OCI-LY7 (cell line): ENCODE measurements around the gene UFSP2. TPM values are rescaled to one million over a fixed set of nuclear protein-coding genes. Genes with fewer than 3 reads are reported as not detected.

Experiments used
- Bru-seq: library from RNA; stranded (reverse); fragments of 400-500 nt; gene quantifications from one replicate; lab custom pipeline; 2021; lab: Mats Ljungman, UMichigan
- BruChase-seq, 2 experiments: library from RNA; stranded (reverse); fragments of 400-500 nt; gene quantifications; one replicate each; lab custom pipeline; 2021; lab: Mats Ljungman, UMichigan
- BruUV-seq: library from RNA; stranded (reverse); fragments of 400-500 nt; replicated peaks from 2 replicates; lab custom pipeline; 2021; lab: Mats Ljungman, UMichigan
- CTCF ChIA-PET: fragments of 300-600 bp; sonication (Branson Sonifier 250); formaldehyde crosslinking; loops from one replicate; lab custom pipeline; 2022; ENCODE audit warnings: antibody characterized with exemption; ENCODE audit not compliant: unreplicated experiment; lab: Charles Lee
- POLR2A ChIA-PET: fragments of 300-600 bp; sonication (Branson Sonifier 250); formaldehyde crosslinking; loops from one replicate; lab custom pipeline; 2022; ENCODE audit warnings: antibody characterized with exemption; lab: Charles Lee
- DNase-seq: peaks from one replicate; pipeline ENCODE4 v3.0.0-alpha.2; 2015; ENCODE audit warnings: low spot score
- H2AFZ ChIP-seq: fragments of 200-600 bp; sonication (generic), shearing (Covaris generic); 2 replicates; pipeline ENCODE4 v1.6.1; 2014; ENCODE audit warnings: mild to moderate bottlenecking, antibody characterized with exemption, low read length, moderate library complexity
- H3K27ac ChIP-seq: fragments of 200-600 bp; sonication (generic); 2 replicates; pipeline ENCODE4 v1.5.1; 2014; ENCODE audit warnings: mixed run types, low read depth, mild to moderate bottlenecking, moderate library complexity, low read length, inconsistent platforms; ENCODE audit not compliant: poor library complexity, severe bottlenecking
- H3K36me3 ChIP-seq: fragments of 200-600 bp; sonication (generic); 2 replicates; pipeline ENCODE4 v1.6.1; 2014; ENCODE audit warnings: mild to moderate bottlenecking, antibody characterized with exemption, low read length, moderate library complexity, mixed read lengths; ENCODE audit not compliant: insufficient read depth
- H3K4me1 ChIP-seq: fragments of 200-600 bp; sonication (generic); 2 replicates; pipeline ENCODE4 v1.5.1; 2014; ENCODE audit warnings: mild to moderate bottlenecking, low read length; ENCODE audit not compliant: insufficient read depth, poor library complexity, severe bottlenecking
- H3K4me2 ChIP-seq: fragments of 200-600 bp; sonication (generic); 2 replicates; pipeline ENCODE4 v1.6.1; 2014; ENCODE audit warnings: mild to moderate bottlenecking, low read length
- H3K4me3 ChIP-seq: fragments of 200-600 bp; sonication (generic); 2 replicates; pipeline ENCODE4 v1.5.1; 2014; ENCODE audit warnings: mild to moderate bottlenecking, low read depth, low read length; ENCODE audit not compliant: poor library complexity, severe bottlenecking
- H3K79me2 ChIP-seq: fragments of 200-600 bp; sonication (generic); 2 replicates; pipeline ENCODE4 v1.6.1; 2016; ENCODE audit warnings: low read depth, mild to moderate bottlenecking, low read length, moderate library complexity, mixed read lengths; ENCODE audit not compliant: insufficient read depth
- H3K9me2 ChIP-seq: fragments of 200-600 bp; sonication (generic); 2 replicates; pipeline ENCODE4 v1.6.1; 2016; ENCODE audit warnings: mild to moderate bottlenecking, low read length, mixed read lengths; ENCODE audit not compliant: insufficient read depth
- H3K9me3 ChIP-seq: fragments of 200-600 bp; sonication (generic); 2 replicates; pipeline ENCODE4 v1.6.1; 2014; ENCODE audit warnings: mild to moderate bottlenecking, mixed run types, low read length, mixed read lengths
- H4K20me1 ChIP-seq: fragments of 200-600 bp; sonication (generic); 2 replicates; pipeline ENCODE4 v1.6.1; 2014; ENCODE audit warnings: mild to moderate bottlenecking, antibody characterized with exemption, low read length, moderate library complexity, mixed read lengths; ENCODE audit not compliant: insufficient read depth
- EZH2phosphoT487 ChIP-seq: fragments of 200-600 bp; sonication (generic); IDR thresholded peaks from 2 replicates; pipeline ENCODE4 v1.6.1; 2018; ENCODE audit warnings: low read depth, borderline replicate concordance, mild to moderate bottlenecking, mixed run types, antibody characterized with exemption, low read length, moderate library complexity, mixed read lengths
- intact Hi-C: fragments of 100-400 bp; cut with micrococcal nuclease; formaldehyde crosslinking; loops from one replicate; pipeline ENCODE4 v1.10.0; 2022; ENCODE audit not compliant: unreplicated experiment
- long read RNA-seq: library from polyadenylated mRNA; stranded (forward); transcript quantifications from one replicate; pipeline ENCODE4 v2.0.0, GENCODE V29; 2022
- total RNA-seq, 2 experiments: library from RNA; depleted of rRNA in 1 of 2; stranded (reverse); fragments of >200 nt in 1 of 2; shearing (Covaris generic) in 1 of 2; gene quantifications; 2 replicates each; pipeline ENCODE4 v1.2.3, GENCODE V29; 2014 to 2022
- TF ChIP-seq, protein P1 (sequence below): fragments of 200-600 bp; sonication (generic); conservative IDR thresholded peaks from 2 replicates; pipeline ENCODE4 v1.5.1; 2014; ENCODE audit warnings: mild to moderate bottlenecking, antibody characterized with exemption, low read length, moderate library complexity, mixed read lengths

UFSP2 gene, protein sequence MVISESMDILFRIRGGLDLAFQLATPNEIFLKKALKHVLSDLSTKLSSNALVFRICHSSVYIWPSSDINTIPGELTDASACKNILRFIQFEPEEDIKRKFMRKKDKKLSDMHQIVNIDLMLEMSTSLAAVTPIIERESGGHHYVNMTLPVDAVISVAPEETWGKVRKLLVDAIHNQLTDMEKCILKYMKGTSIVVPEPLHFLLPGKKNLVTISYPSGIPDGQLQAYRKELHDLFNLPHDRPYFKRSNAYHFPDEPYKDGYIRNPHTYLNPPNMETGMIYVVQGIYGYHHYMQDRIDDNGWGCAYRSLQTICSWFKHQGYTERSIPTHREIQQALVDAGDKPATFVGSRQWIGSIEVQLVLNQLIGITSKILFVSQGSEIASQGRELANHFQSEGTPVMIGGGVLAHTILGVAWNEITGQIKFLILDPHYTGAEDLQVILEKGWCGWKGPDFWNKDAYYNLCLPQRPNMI
- 14.0 and 17.3 TPM in 2 replicates for total RNA-seq (2014; rRNA removed; shearing (Covaris generic))
- total RNA-seq (2022): 30.9 and 37.6 TPM in 2 replicates
- percentile 75 among the genes with signal in this experiment for Bru-seq, nascent RNA
- BruChase-seq, experiment 1, labeled RNA remaining after a 6-hour chase: percentile 63 among the genes with signal in this experiment
- percentile 65 among the genes with signal in this experiment for BruChase-seq, experiment 2, labeled RNA remaining after a 2-hour chase
- long read RNA-seq, transcript UFSP2-201 (12 exons, 1,630 nt): major isoform, 31 of 38 reads
- long read RNA-seq, partial matches to known transcripts: 3 of 38 reads
- long read RNA-seq, other reads (novel, unspliced or antisense): 4 of 38 reads

DNA sequence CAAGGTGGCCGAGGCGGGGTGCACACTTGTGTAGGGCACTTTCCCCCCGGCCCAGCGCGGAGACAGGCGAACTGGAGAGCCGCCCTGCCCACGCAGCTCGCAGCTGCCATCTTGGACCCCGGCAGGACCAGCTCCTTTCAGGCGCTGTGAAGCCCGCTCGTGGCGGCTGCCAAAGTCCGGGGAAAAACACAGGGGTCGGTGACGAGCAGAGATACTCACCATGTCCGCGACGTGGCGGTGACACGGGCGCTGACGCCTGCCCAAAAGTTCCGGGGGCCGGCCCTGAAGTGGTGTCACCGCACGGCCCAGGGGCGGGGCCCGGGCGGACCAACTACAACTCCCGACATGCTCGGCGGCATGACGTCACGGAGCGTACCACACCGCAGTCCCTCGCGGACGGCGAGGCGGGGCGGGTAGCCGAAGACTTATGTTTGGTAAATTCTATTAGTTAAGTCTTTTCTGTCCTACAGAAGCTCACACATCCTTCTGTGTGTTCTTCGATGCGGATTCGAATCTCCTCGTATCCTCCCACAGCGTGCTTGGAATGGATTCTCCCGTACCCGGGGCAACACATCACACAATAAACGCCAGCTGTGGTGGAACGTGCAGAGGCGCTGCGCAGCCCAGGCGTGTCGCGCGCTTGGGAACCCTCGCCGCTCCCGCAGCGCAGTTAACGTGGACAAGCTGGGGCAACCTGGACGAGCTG lies at the start of gene UFSP2:
TSS of gene UFSP2 (minus strand) at position 318 of the 706 bp plus-strand sequence. CDS start at position 222, 96 bp downstream.
- DNase-seq: peak; percentile 94
- Histone ChIP-seq H3K79me2 (peaks cover 15% of the 10 kb centered on the region), H3K4me2 (peak within 1 kb of the TSS; percentile 99), H3K4me1 (peaks cover 18% of the 10 kb centered on the region), H3K36me3 (peaks cover 17% of the 10 kb centered on the region), H3K9me2 (no peaks in the 10 kb centered on the region), H2AFZ (peak within 1 kb of the TSS; percentile 96), H3K9me3 (no peaks in the 10 kb centered on the region), H3K4me3 (peak within 1 kb of the TSS; percentile 88), H4K20me1 (no peaks in the 10 kb centered on the region), H3K27ac (peak within 1 kb of the TSS; percentile 54)
- POLR2A ChIA-PET: interaction anchor here (0.6 to 4.2 kb wide), 17 partner anchors 12 to 765 kb away, joined by 3 to 33 read pairs (median 4); partner anchors contain the start of genes ANKRD37, LRP2BP and SNX25
- CTCF ChIA-PET: interaction anchor here (1.1 kb wide), 1 partner anchor 83 kb away, joined by 3 read pairs; no protein-coding TSS in a partner anchor
- TF ChIP-seq, protein P1, sequence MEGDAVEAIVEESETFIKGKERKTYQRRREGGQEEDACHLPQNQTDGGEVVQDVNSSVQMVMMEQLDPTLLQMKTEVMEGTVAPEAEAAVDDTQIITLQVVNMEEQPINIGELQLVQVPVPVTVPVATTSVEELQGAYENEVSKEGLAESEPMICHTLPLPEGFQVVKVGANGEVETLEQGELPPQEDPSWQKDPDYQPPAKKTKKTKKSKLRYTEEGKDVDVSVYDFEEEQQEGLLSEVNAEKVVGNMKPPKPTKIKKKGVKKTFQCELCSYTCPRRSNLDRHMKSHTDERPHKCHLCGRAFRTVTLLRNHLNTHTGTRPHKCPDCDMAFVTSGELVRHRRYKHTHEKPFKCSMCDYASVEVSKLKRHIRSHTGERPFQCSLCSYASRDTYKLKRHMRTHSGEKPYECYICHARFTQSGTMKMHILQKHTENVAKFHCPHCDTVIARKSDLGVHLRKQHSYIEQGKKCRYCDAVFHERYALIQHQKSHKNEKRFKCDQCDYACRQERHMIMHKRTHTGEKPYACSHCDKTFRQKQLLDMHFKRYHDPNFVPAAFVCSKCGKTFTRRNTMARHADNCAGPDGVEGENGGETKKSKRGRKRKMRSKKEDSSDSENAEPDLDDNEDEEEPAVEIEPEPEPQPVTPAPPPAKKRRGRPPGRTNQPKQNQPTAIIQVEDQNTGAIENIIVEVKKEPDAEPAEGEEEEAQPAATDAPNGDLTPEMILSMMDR: no peak
- no peak for TF ChIP-seq EZH2phosphoT487
- intact Hi-C loops: loop anchor here (1.0 to 5.0 kb wide), 2 partner anchors 46 to 172 kb away; partner anchors contain the start of gene CCDC110
- BruUV-seq: no TSS peak

DNA sequence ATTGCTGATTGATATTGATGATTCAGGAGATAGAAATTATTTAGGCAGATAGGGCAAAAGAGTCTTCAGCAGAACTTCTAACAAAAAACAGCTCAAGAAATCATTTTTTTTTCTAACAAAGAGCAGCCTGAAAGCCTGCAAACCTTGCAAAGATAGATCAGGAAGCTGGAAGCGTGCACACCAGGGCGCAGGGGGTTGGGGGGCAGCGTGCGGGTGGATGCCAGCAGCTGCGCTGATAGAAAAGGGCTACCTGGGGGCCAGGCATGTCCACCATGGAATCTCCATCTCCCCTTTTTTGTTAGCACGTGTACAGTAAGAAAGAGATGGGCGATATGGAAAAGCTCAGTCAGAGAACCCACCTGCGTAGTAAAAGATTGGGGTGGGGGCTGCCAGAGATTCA lies 47.5 kb upstream of the UFSP2 start:
- TF ChIP-seq, protein P1: no peak
- no peak for TF ChIP-seq EZH2phosphoT487
- H3K4me1 ChIP-seq: peaks cover 54% of the 10 kb centered on the region
- CTCF ChIA-PET: no interaction called here
- no peaks in the 10 kb centered on the region for H3K9me3 ChIP-seq
- H3K4me2 ChIP-seq: 0 out of 2 replicates have a peak overlapping the region, but pooled peaks have one; percentile 85
- peak overlapping the region; percentile 81 for H3K27ac ChIP-seq
- peak overlapping the region; percentile 92 for H3K4me3 ChIP-seq
- H4K20me1 ChIP-seq: no peaks in the 10 kb centered on the region
- no peaks in the 10 kb centered on the region for H3K9me2 ChIP-seq
- intact Hi-C loops: loop anchor here (5.0 to 10.0 kb wide), 6 partner anchors 166 to 719 kb away; partner anchors contain the start of genes ACSL1 and CYP4V2
- POLR2A ChIA-PET: interaction anchor here (0.6 to 4.1 kb wide), 21 partner anchors 10 to 1192 kb away, joined by 3 to 61 read pairs (median 4); partner anchors contain the start of gene SORBS2
- no peaks in the 10 kb centered on the region for H3K79me2 ChIP-seq
- no peak for DNase-seq
- no peak overlapping the region for H2AFZ ChIP-seq
- no peaks in the 10 kb centered on the region for H3K36me3 ChIP-seq
- no TSS peak for BruUV-seq
